22Rv1 (cell line): ENCODE results near the gene PHYH.

Experiments
- H3K27ac ChIP-seq: fragments of 450-650 bp; 2 replicates; pipeline ENCODE4 v1.5.1; 2017
- CTCF ChIP-seq: fragments of 450-650 bp; IDR thresholded peaks from 2 replicates; pipeline ENCODE4 v1.5.1; 2017; ENCODE audit warnings: mild to moderate bottlenecking
- ZFX ChIP-seq: fragments of 450-650 bp; IDR thresholded peaks from 2 replicates; pipeline ENCODE4 v1.6.1; 2017; ENCODE audit warnings: antibody characterized with exemption, borderline replicate concordance

The PHYH gene

GRCh38 chr10:13271552-13272163, 28.2 kb downstream of the PHYH start:
- no peak overlapping the region for H3K27ac ChIP-seq

GRCh38 chr10:13270877-13271551, 28.9 kb downstream of the PHYH start:
- no peak for TF ChIP-seq ZFX
- no peak for TF ChIP-seq CTCF
- no peak overlapping the region for H3K27ac ChIP-seq

More at GRCh38 chr10:13271552-13272163, 28.2 kb downstream of the PHYH start:
- TF ChIP-seq ZFX (no peak), CTCF (peak; percentile 68)

GRCh38 chr10:13268841-13269240, 31.0 kb downstream of the PHYH start:
- H3K27ac ChIP-seq: no peak overlapping the region
- TF ChIP-seq ZFX: no peak

GRCh38 chr10:13268310-13268709, 31.6 kb downstream of the PHYH start:
- no peak for TF ChIP-seq ZFX
- TF ChIP-seq CTCF: no peak
- H3K27ac ChIP-seq: no peak overlapping the region

- no peak overlapping the region for H3K27ac ChIP-seq
- TF ChIP-seq ZFX (no peak), CTCF (no peak)
These were observed 36.3 kb downstream of the PHYH start for GRCh38 chr10:13263591-13263990.

- TF ChIP-seq CTCF: no peak
- H3K27ac ChIP-seq: no peak overlapping the region
These were observed 37.4 kb downstream of the PHYH start for GRCh38 chr10:13262433-13262832.

- no peak overlapping the region for H3K27ac ChIP-seq
- no peak for TF ChIP-seq ZFX
- no peak for TF ChIP-seq CTCF
These were observed 42.2 kb downstream of the PHYH start for GRCh38 chr10:13257621-13258140.
